Suprapubic skin (tissue), 4 donors: ENCODE data around the gene METTL16. TPM values are rescaled to one million over a fixed set of nuclear protein-coding genes. Genes with fewer than 3 reads are reported as not detected.
"Not testable (repeated sequence)": the region's sequence is repeated elsewhere in the genome, so short reads cannot be mapped to it uniquely, and the experiment has no call there.

Experiments
- DNase-seq, 2 donors: peaks; one replicate each; pipeline ENCODE4 v3.0.0-alpha.2; 2019; ENCODE audit warnings: low spot score in 2 of 2
- H3K27ac ChIP-seq: fragments of 200-600 bp; sonication (generic); one replicate; pipeline ENCODE4 v1.5.1; 2019
- H3K27me3 ChIP-seq: fragments of 200-600 bp; sonication (generic); one replicate; pipeline ENCODE4 v1.5.1; 2019
- H3K36me3 ChIP-seq: fragments of 200-600 bp; sonication (generic); one replicate; pipeline ENCODE4 v1.5.1; 2019
- H3K4me1 ChIP-seq: fragments of 200-600 bp; sonication (generic); one replicate; pipeline ENCODE4 v1.5.1; 2019
- H3K4me3 ChIP-seq: fragments of 200-600 bp; sonication (generic); one replicate; pipeline ENCODE4 v1.5.1; 2019; ENCODE audit warnings: mild to moderate bottlenecking
- H3K9me3 ChIP-seq: fragments of 200-600 bp; sonication (generic); one replicate; pipeline ENCODE4 v1.5.1; 2019
- CTCF ChIP-seq, 2 donors: fragments of 200-600 bp in 1 of 2; fragments of 450-650 bp in 1 of 2; sonication (generic) in 1 of 2; IDR thresholded peaks; one replicate each; pipeline ENCODE4 v1.5.1; 2016 to 2019; ENCODE audit warnings: antibody characterized with exemption in 2 of 2, mild to moderate bottlenecking in 1 of 2, moderate library complexity in 1 of 2
- EP300 ChIP-seq: sonication (generic); formaldehyde crosslinking; IDR thresholded peaks from one replicate; pipeline ENCODE4 v1.6.1; 2017; ENCODE audit warnings: antibody characterized with exemption
- POLR2A ChIP-seq, 2 donors: fragments of 450-650 bp; IDR thresholded peaks; one replicate each; pipeline ENCODE4 v1.6.1; 2017; ENCODE audit warnings: antibody characterized with exemption in 2 of 2, mild to moderate bottlenecking in 2 of 2, moderate library complexity in 2 of 2
- POLR2AphosphoS5 ChIP-seq, 3 donors: sonication (generic); formaldehyde crosslinking; IDR thresholded peaks; one replicate each; pipeline ENCODE4 v1.6.1; 2017; ENCODE audit warnings: antibody characterized with exemption in 3 of 3
- WGBS: methylation state at CpG from one replicate; pipeline ENCODE4 v1.1.5; 2018; 5-methylcytosine and 5-hydroxymethylcytosine counted together
- total RNA-seq, 4 donors: library from RNA; depleted of rRNA; stranded (reverse); fragments of >200 nt; gene quantifications; one replicate each; pipeline ENCODE4 v1.1.0, GENCODE V29; 2016

The METTL16 gene
- total RNA-seq, 4 donors from 2014 or later: 30.8 to 53.3 (median 35.9) TPM

- 77% methylated on average over 6 of the region's 6 CpGs for WGBS
- Histone ChIP-seq H3K4me3 (no peak overlapping the region), H3K27ac (no peak overlapping the region), H3K36me3 (peaks cover 17% of the 10 kb centered on the region), H3K9me3 (no peaks in the 10 kb centered on the region), H3K4me1 (no peaks in the 10 kb centered on the region), H3K27me3 (no peaks in the 10 kb centered on the region)
- DNase-seq: no peak
- TF ChIP-seq EP300 (no peak), POLR2A (IDR thresholded peaks at IDR 0.05) (no peak), CTCF (IDR thresholded peaks at IDR 0.05) (no peak), POLR2AphosphoS5 (IDR thresholded peaks at IDR 0.05) (no peak)
Observed at GRCh38 chr17:2452216-2452750, 59.4 kb downstream of the METTL16 start.

- Histone ChIP-seq H3K27me3 (no peaks in the 10 kb centered on the region), H3K27ac (no peak overlapping the region), H3K36me3 (peaks cover 18% of the 10 kb centered on the region), H3K9me3 (no peaks in the 10 kb centered on the region), H3K4me1 (no peaks in the 10 kb centered on the region), H3K4me3 (no peak overlapping the region)
- WGBS: 72% methylated on average over 5 of the region's 5 CpGs
- no peak for TF ChIP-seq EP300
- no peak for TF ChIP-seq CTCF (IDR thresholded peaks at IDR 0.05)
- TF ChIP-seq POLR2A (IDR thresholded peaks at IDR 0.05): no peak
- no peak for TF ChIP-seq POLR2AphosphoS5 (IDR thresholded peaks at IDR 0.05)
- no peak for DNase-seq
Observed at GRCh38 chr17:2450016-2450650, 61.6 kb downstream of the METTL16 start.

DNA sequence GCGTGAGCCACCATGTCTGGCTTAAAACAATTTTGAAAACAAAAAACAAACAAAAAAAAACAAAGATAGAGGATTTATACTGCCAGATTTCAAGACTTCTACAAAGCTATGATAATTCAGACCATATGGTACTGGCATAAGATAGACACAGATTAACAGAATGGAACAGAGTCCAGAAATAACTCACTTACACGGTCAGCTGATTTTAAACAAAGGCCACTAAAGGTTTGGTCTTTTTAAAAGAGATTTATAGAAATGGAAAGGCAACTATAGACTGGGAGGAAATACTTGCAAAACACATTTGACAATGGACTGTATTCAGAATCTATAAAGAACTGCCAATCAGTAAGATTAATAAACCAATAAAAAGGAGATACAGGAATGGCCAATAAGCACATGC lies 62.2 kb downstream of the METTL16 start:
- TF ChIP-seq POLR2AphosphoS5 (IDR thresholded peaks at IDR 0.05) (no peak), POLR2A (IDR thresholded peaks at IDR 0.05) (no peak), CTCF (IDR thresholded peaks at IDR 0.05) (no peak), EP300 (no peak)
- Histone ChIP-seq H3K4me1 (no peaks in the 10 kb centered on the region), H3K27me3 (no peaks in the 10 kb centered on the region), H3K9me3 (no peaks in the 10 kb centered on the region), H3K36me3 (peaks cover 19% of the 10 kb centered on the region), H3K4me3 (no peak overlapping the region), H3K27ac (no peak overlapping the region)
- DNase-seq: no peak
- 63% methylated on average over 2 of the region's 2 CpGs for WGBS

DNA sequence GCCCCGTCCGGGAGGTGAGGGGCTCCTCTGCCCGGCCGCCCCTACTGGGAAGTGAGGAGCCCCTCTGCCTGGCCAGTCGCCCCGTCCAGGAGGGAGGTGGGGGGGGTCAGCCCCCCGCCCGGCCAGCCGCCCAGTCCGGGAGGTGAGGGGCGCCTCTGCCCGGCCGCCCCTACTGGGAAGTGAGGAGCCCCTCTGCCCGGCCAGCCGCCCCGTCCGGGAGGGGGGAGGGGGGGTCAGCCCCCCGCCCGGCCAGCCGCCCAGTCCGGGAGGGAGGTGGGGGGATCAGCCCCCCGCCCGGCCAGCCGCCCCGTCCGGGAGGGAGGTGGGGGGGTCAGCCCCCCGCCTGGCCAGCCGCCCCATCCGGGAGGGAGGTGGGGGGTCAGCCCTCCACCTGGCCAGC lies 64.2 kb downstream of the METTL16 start:
- not testable (repeated sequence) for H3K27ac ChIP-seq, H3K9me3 ChIP-seq, H3K4me3 ChIP-seq, H3K27me3 ChIP-seq, DNase-seq, H3K4me1 ChIP-seq
- WGBS: no CpG with 5 or more reads among the region's 29 CpGs
- H3K36me3 ChIP-seq: peaks cover 16% of the 10 kb centered on the region

DNA sequence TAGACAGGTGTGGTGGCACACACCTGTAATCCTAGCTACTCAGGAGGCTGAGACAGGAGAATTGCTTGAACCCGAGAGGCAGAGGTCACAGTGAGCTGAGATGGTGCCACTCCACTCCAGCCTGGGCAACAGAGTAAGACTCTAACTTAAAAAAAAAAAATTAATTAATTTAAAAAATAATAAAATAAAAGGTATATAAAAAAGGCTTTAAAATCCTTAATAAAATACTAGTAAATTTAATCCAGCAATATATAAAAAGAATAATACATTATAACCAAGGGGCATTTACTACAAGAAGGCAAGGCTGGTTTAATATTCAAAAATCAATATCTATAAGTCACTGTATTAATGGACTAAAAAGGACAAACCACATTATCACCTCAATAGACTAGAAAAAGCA lies 66.0 kb downstream of the METTL16 start:
- 95% methylated on average over 1 of the region's 1 CpG for WGBS
- peaks cover 14% of the 10 kb centered on the region for H3K36me3 ChIP-seq
- H3K4me1 ChIP-seq: no peaks in the 10 kb centered on the region
- no peaks in the 10 kb centered on the region for H3K27me3 ChIP-seq
- H3K9me3 ChIP-seq: no peaks in the 10 kb centered on the region
- no peak overlapping the region for H3K4me3 ChIP-seq
- TF ChIP-seq POLR2A (IDR thresholded peaks at IDR 0.05) (no peak), POLR2AphosphoS5 (IDR thresholded peaks at IDR 0.05) (no peak), EP300 (no peak), CTCF (IDR thresholded peaks at IDR 0.05) (no peak)
- DNase-seq: no peak
- no peak overlapping the region for H3K27ac ChIP-seq

DNA sequence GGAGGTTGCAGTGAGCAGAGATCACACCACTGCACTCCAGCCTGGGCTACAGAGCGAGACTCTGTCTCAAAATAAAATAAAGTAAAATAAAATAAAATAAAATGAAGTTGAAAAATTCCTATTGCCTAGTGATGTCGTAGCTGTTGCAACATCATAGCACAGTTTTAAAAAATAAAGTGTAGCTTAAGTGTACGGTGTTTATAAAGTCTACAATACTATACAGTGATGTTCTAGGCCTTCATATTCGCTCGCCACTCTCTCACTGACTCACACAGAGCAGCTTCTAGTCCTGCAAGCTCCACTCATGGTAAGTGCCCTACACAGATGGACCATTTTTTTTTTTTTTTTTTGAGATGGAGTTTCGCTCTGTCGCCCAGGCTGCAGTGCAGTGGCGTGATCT lies 67.3 kb downstream of the METTL16 start:
- H3K27ac ChIP-seq: no peak overlapping the region
- H3K4me3 ChIP-seq: no peak overlapping the region
- WGBS: 91% methylated on average over 8 of the region's 8 CpGs
- peaks cover 22% of the 10 kb centered on the region for H3K36me3 ChIP-seq
- H3K4me1 ChIP-seq: no peaks in the 10 kb centered on the region
- H3K27me3 ChIP-seq: no peaks in the 10 kb centered on the region
- no peak for DNase-seq
- H3K9me3 ChIP-seq: no peaks in the 10 kb centered on the region
- no peak for TF ChIP-seq CTCF (IDR thresholded peaks at IDR 0.05)
- TF ChIP-seq POLR2AphosphoS5 (IDR thresholded peaks at IDR 0.05): no peak
- no peak for TF ChIP-seq POLR2A (IDR thresholded peaks at IDR 0.05)
- no peak for TF ChIP-seq EP300
